Vagina (tissue), 2 donors: ENCODE data around the gene CR1L. TPM values are rescaled to one million over a fixed set of nuclear protein-coding genes. Genes with fewer than 3 reads are reported as not detected.
"Not testable (repeated sequence)": the region's sequence is repeated elsewhere in the genome, so short reads cannot be mapped to it uniquely, and the experiment has no call there.

Experiments used
- DNase-seq, 2 donors: peaks; one replicate each; pipeline ENCODE4 v3.0.0-alpha.2; 2017; ENCODE audit errors: extremely low spot score in 2 of 2
- H3K27ac ChIP-seq: fragments of 200-600 bp; sonication (generic); one replicate; pipeline ENCODE4 v1.5.1; 2019
- H3K27me3 ChIP-seq: fragments of 200-600 bp; sonication (generic); one replicate; pipeline ENCODE4 v1.5.1; 2019
- H3K36me3 ChIP-seq, 2 donors: fragments of 200-600 bp; sonication (generic); one replicate each; pipeline ENCODE4 v1.5.1; 2017 to 2019
- H3K4me1 ChIP-seq: fragments of 200-600 bp; sonication (generic); one replicate; pipeline ENCODE4 v1.5.1; 2019
- H3K4me3 ChIP-seq, 2 donors: fragments of 200-600 bp; sonication (generic); 1 replicate in 1 of 2; 2 replicates in 1 of 2; pipeline ENCODE4 v1.5.1; 2016 to 2019
- H3K9me3 ChIP-seq: fragments of 200-600 bp; sonication (generic); one replicate; pipeline ENCODE4 v1.5.1; 2019
- CTCF ChIP-seq, 3 experiments: fragments of 450-650 bp in 2 of 3; fragments of 200-600 bp in 1 of 3; sonication (generic) in 1 of 3; IDR thresholded peaks; one replicate each; pipeline ENCODE4 v1.5.1; 2017 to 2019; ENCODE audit warnings: antibody characterized with exemption in 3 of 3, mild to moderate bottlenecking in 2 of 3, moderate library complexity in 2 of 3
- POLR2A ChIP-seq, 2 donors: fragments of 450-650 bp; IDR thresholded peaks; one replicate each; pipeline ENCODE4 v1.6.1; 2017; ENCODE audit warnings: antibody characterized with exemption in 2 of 2, mild to moderate bottlenecking in 2 of 2, moderate library complexity in 2 of 2
- POLR2AphosphoS5 ChIP-seq, 2 donors: sonication (generic); formaldehyde crosslinking; IDR thresholded peaks; one replicate each; pipeline ENCODE4 v1.9.0; 2017; ENCODE audit warnings: antibody characterized with exemption in 2 of 2, mild to moderate bottlenecking in 2 of 2, low read depth in 1 of 2; ENCODE audit not compliant: insufficient read depth in 1 of 2
- intact Hi-C: fragments of 100-400 bp; cut with DNase I; formaldehyde crosslinking; loops from one replicate; pipeline ENCODE4 v1.15.1; 2023
- small RNA-seq: library from RNA; depleted of rRNA; stranded (forward); fragments of <200 nt; gene quantifications from one replicate; pipeline ENCODE3, GENCODE V24; 2016
- total RNA-seq: library from RNA; depleted of rRNA; stranded (reverse); fragments of >200 nt; gene quantifications from one replicate; pipeline ENCODE4 v1.2.3, GENCODE V29; 2016

CR1L gene
- total RNA-seq, 1 donor from 2014 or later = not detected

- Histone ChIP-seq H3K36me3 (peaks cover 0 to 52% of the 10 kb centered on the region in 2 donors), H3K4me3 (no peak overlapping the region), H3K9me3 (no peaks in the 10 kb centered on the region), H3K27me3 (no peaks in the 10 kb centered on the region), H3K27ac (no peak overlapping the region), H3K4me1 (no peaks in the 10 kb centered on the region)
- intact Hi-C loops = no loop called here
- no peak for DNase-seq
- TF ChIP-seq CTCF (IDR thresholded peaks at IDR 0.05) = no peak
- no peak for TF ChIP-seq POLR2A (IDR thresholded peaks at IDR 0.05)
- no peak for TF ChIP-seq POLR2AphosphoS5 (IDR thresholded peaks at IDR 0.05; ENCODE audit: insufficient read depth in 1 of 2, low read depth in 1 of 2)
Measured at GRCh38 chr1:207762622-207763021, 117.7 kb downstream of the CR1L start.

GRCh38 chr1:207763091-207763490, 118.2 kb downstream of the CR1L start:
- Histone ChIP-seq H3K4me1 (no peaks in the 10 kb centered on the region), H3K36me3 (peaks cover 0 to 48% of the 10 kb centered on the region in 2 donors), H3K4me3 (no peak overlapping the region), H3K27me3 (no peaks in the 10 kb centered on the region), H3K9me3 (no peaks in the 10 kb centered on the region), H3K27ac (no peak overlapping the region)
- no peak for DNase-seq
- TF ChIP-seq POLR2AphosphoS5 (IDR thresholded peaks at IDR 0.05; ENCODE audit: insufficient read depth in 1 of 2, low read depth in 1 of 2) (no peak), POLR2A (IDR thresholded peaks at IDR 0.05) (no peak), CTCF (IDR thresholded peaks at IDR 0.05) (no peak)
- intact Hi-C loops = no loop called here

GRCh38 chr1:207763972-207764371, 119.0 kb downstream of the CR1L start:
- Histone ChIP-seq H3K4me1 (no peaks in the 10 kb centered on the region), H3K27ac (no peak overlapping the region), H3K27me3 (no peaks in the 10 kb centered on the region), H3K4me3 (no peak overlapping the region), H3K36me3 (peaks cover 0 to 49% of the 10 kb centered on the region in 2 donors), H3K9me3 (no peaks in the 10 kb centered on the region)
- intact Hi-C loops = no loop called here
- no peak for DNase-seq
- TF ChIP-seq POLR2A (IDR thresholded peaks at IDR 0.05) = no peak
- no peak for TF ChIP-seq CTCF (IDR thresholded peaks at IDR 0.05)
- TF ChIP-seq POLR2AphosphoS5 (IDR thresholded peaks at IDR 0.05; ENCODE audit: insufficient read depth in 1 of 2, low read depth in 1 of 2) = no peak

GRCh38 chr1:207766569-207766968, 121.6 kb downstream of the CR1L start:
- TF ChIP-seq POLR2AphosphoS5 (IDR thresholded peaks at IDR 0.05; ENCODE audit: insufficient read depth in 1 of 2, low read depth in 1 of 2) = no peak
- no peak for TF ChIP-seq POLR2A (IDR thresholded peaks at IDR 0.05)
- no peak for TF ChIP-seq CTCF (IDR thresholded peaks at IDR 0.05)
- intact Hi-C loops = no loop called here
- no peak overlapping the region for H3K4me3 ChIP-seq
- no peaks in the 10 kb centered on the region for H3K9me3 ChIP-seq
- no peaks in the 10 kb centered on the region for H3K27me3 ChIP-seq
- peaks cover 0 to 46% of the 10 kb centered on the region in 2 donors for H3K36me3 ChIP-seq
- H3K27ac ChIP-seq = no peak overlapping the region
- no peaks in the 10 kb centered on the region for H3K4me1 ChIP-seq
- DNase-seq = no peak

GRCh38 chr1:207770514-207770913, 125.6 kb downstream of the CR1L start:
- H3K36me3 ChIP-seq = peaks cover 0 to 22% of the 10 kb centered on the region in 2 donors
- DNase-seq, H3K27me3 ChIP-seq, intact Hi-C loops, H3K9me3 ChIP-seq, H3K4me1 ChIP-seq, H3K4me3 ChIP-seq, H3K27ac ChIP-seq: not testable (repeated sequence)

Small RNA genes within 50 kb of the gene (small RNA-seq; reads per million reads assigned to genes)
- gene RNA5SP534 = not detected

Other genes starting within 250 kb of the CR1L start
- not detected for gene CR2, start 190.8 kb upstream of the CR1L start, total RNA-seq
- gene CR1, start 149.0 kb upstream of the CR1L start, total RNA-seq = 2.5 TPM
- gene CD46, start 106.9 kb downstream of the CR1L start, total RNA-seq = 143 TPM